Thyroid gland (tissue), 4 donors: Measurements from ENCODE around the gene DGKD. TPM values are rescaled to one million over a fixed set of nuclear protein-coding genes. Genes with fewer than 3 reads are reported as not detected.

Source experiments
- DNase-seq, 2 donors: peaks; one replicate each; pipeline ENCODE4 v3.0.0-alpha.2; 2019
- H3K27ac ChIP-seq, 3 donors: fragments of 200-600 bp; sonication (generic); 1 replicate in 2 of 3; 2 replicates in 1 of 3; pipeline ENCODE4 v1.5.1; 2016 to 2019; ENCODE audit warnings: mild to moderate bottlenecking in 1 of 3, moderate library complexity in 1 of 3
- H3K27me3 ChIP-seq: fragments of 200-600 bp; sonication (generic); one replicate; pipeline ENCODE4 v1.5.1; 2019
- H3K36me3 ChIP-seq, 2 donors: fragments of 200-600 bp; sonication (generic); one replicate each; pipeline ENCODE4 v1.5.1; 2016 to 2019
- H3K4me1 ChIP-seq, 2 donors: fragments of 200-600 bp; sonication (generic); one replicate each; pipeline ENCODE4 v1.5.1; 2017 to 2019
- H3K4me3 ChIP-seq, 3 donors: fragments of 200-600 bp; sonication (generic); replicated peaks in 1 of 3; 1 replicate in 2 of 3; 2 replicates in 1 of 3; pipeline ENCODE4 v1.5.1; 2016; ENCODE audit warnings: mild to moderate bottlenecking in 1 of 3
- H3K9me3 ChIP-seq: fragments of 200-600 bp; sonication (generic); one replicate; pipeline ENCODE4 v1.5.1; 2017
- CTCF ChIP-seq, 6 experiments: fragments of 200-600 bp in 3 of 6; fragments of 450-650 bp in 3 of 6; sonication (generic) in 3 of 6; IDR thresholded peaks; one replicate each; pipeline ENCODE4 v1.5.1; 2016 to 2019; ENCODE audit warnings: antibody characterized with exemption in 6 of 6, mild to moderate bottlenecking in 2 of 6, inconsistent platforms in 1 of 6, moderate library complexity in 1 of 6
- POLR2A ChIP-seq, 2 donors: fragments of 450-650 bp; IDR thresholded peaks; one replicate each; pipeline ENCODE4 v1.6.1; 2017; ENCODE audit warnings: antibody characterized with exemption in 2 of 2, mild to moderate bottlenecking in 2 of 2, moderate library complexity in 1 of 2
- WGBS, 2 donors: methylation state at CpG; one replicate each; pipeline ENCODE4 v1.1.5; 2017; 5-methylcytosine and 5-hydroxymethylcytosine counted together
- intact Hi-C: fragments of 100-400 bp; cut with DNase I; formaldehyde crosslinking; loops from one replicate; pipeline ENCODE4 v1.15.1; 2023
- total RNA-seq, 4 donors: library from RNA; depleted of rRNA; stranded (reverse); fragments of >200 nt; gene quantifications; one replicate each; pipeline ENCODE4 v1.2.3, GENCODE V29; 2016

Gene DGKD
- total RNA-seq, 4 donors from 2014 or later = 22.3 to 71.7 (median 27.3) TPM

GRCh38 chr2:233464531-233465240, 110.4 kb downstream of the DGKD start:
- H3K27me3 ChIP-seq = no peaks in the 10 kb centered on the region
- H3K4me3 ChIP-seq = no peak overlapping the region
- H3K27ac ChIP-seq = peak overlapping the region in 1 of 3 donors; percentile 40
- TF ChIP-seq POLR2A (IDR thresholded peaks at IDR 0.05) (peak in 1 of 2 donors; percentile 15), CTCF (IDR thresholded peaks at IDR 0.05) (no peak)
- WGBS, 2 donors = 91 to 95% methylated on average over 13 to 16 of the region's 16 CpGs
- DNase-seq = no peak
- peaks cover 0 to 4% of the 10 kb centered on the region in 2 donors for H3K4me1 ChIP-seq
- H3K36me3 ChIP-seq = peaks cover 44 to 56% of the 10 kb centered on the region in 2 donors
- H3K9me3 ChIP-seq = no peaks in the 10 kb centered on the region
- intact Hi-C loops = no loop called here

GRCh38 chr2:233466991-233467603, 112.8 kb downstream of the DGKD start:
- Histone ChIP-seq H3K36me3 (peaks cover 35 to 41% of the 10 kb centered on the region in 2 donors), H3K4me3 (no peak overlapping the region), H3K27me3 (no peaks in the 10 kb centered on the region), H3K9me3 (no peaks in the 10 kb centered on the region), H3K27ac (no peak overlapping the region), H3K4me1 (peaks cover 0 to 5% of the 10 kb centered on the region in 2 donors)
- intact Hi-C loops = no loop called here
- peak in 1 of 2 donors; percentile 2 for DNase-seq
- TF ChIP-seq POLR2A (IDR thresholded peaks at IDR 0.05) (no peak), CTCF (IDR thresholded peaks at IDR 0.05) (no peak)
- WGBS, 2 donors = 91 to 93% methylated on average over 20 of the region's 20 CpGs

GRCh38 chr2:233468047-233468740, 113.9 kb downstream of the DGKD start:
- intact Hi-C loops = no loop called here
- peak in 1 of 2 donors; percentile 2 for DNase-seq
- Histone ChIP-seq H3K4me1 (peaks cover 0 to 6% of the 10 kb centered on the region in 2 donors), H3K27me3 (no peaks in the 10 kb centered on the region), H3K9me3 (no peaks in the 10 kb centered on the region), H3K36me3 (peaks cover 24 to 30% of the 10 kb centered on the region in 2 donors), H3K4me3 (no peak overlapping the region), H3K27ac (no peak overlapping the region)
- TF ChIP-seq CTCF (IDR thresholded peaks at IDR 0.05) = no peak
- no peak for TF ChIP-seq POLR2A (IDR thresholded peaks at IDR 0.05)
- WGBS, 2 donors = 92 to 96% methylated on average over 10 to 20 of the region's 22 CpGs

- H3K9me3 ChIP-seq = no peaks in the 10 kb centered on the region
- no peak overlapping the region for H3K27ac ChIP-seq
- no peak for DNase-seq
- no peak for TF ChIP-seq CTCF (IDR thresholded peaks at IDR 0.05)
- no peak for TF ChIP-seq POLR2A (IDR thresholded peaks at IDR 0.05)
- H3K27me3 ChIP-seq = no peaks in the 10 kb centered on the region
- H3K4me3 ChIP-seq = no peak overlapping the region
- H3K36me3 ChIP-seq = peaks cover 22 to 28% of the 10 kb centered on the region in 2 donors
- intact Hi-C loops = no loop called here
- 90 to 96% methylated on average over 4 to 8 of the region's 8 CpGs for WGBS, 2 donors
- H3K4me1 ChIP-seq = peaks cover 0 to 10% of the 10 kb centered on the region in 2 donors
Observed at GRCh38 chr2:233468741-233469110, 114.4 kb downstream of the DGKD start.
